Type B pancreatic cell (in vitro differentiated cells): ENCODE data around the gene STAG1. TPM values are rescaled to one million over a fixed set of nuclear protein-coding genes. Genes with fewer than 3 reads are reported as not detected.
A peak's percentile ranks its signal among the peaks of the same experiment; 100 is the strongest.

Experiments
- DNase-seq: peaks from one replicate; pipeline ENCODE4 v3.0.0; 2021; ENCODE audit warnings: mixed read lengths; ENCODE audit not compliant: unreplicated experiment; ENCODE audit errors: extremely low spot score
- H3K27ac Mint-ChIP-seq: 2 replicates; pipeline ENCODE4 v1.8.0; 2021; ENCODE audit warnings: mild to moderate bottlenecking, mixed read lengths
- H3K27me3 Mint-ChIP-seq: 2 replicates; pipeline ENCODE4 v1.8.0; 2021; ENCODE audit warnings: mixed read lengths
- H3K36me3 Mint-ChIP-seq: 2 replicates; pipeline ENCODE4 v1.8.0; 2021; ENCODE audit warnings: mixed read lengths
- H3K4me1 Mint-ChIP-seq: one replicate; pipeline ENCODE4 v1.8.0; 2021; ENCODE audit warnings: mixed read lengths; ENCODE audit not compliant: unreplicated experiment
- H3K4me3 Mint-ChIP-seq: 2 replicates; pipeline ENCODE4 v1.8.0; 2021; ENCODE audit warnings: mild to moderate bottlenecking, mixed read lengths
- H3K9me3 Mint-ChIP-seq: 2 replicates; pipeline ENCODE4 v1.8.0; 2021; ENCODE audit warnings: mixed read lengths
- total RNA-seq: library from RNA; stranded (reverse); gene quantifications from 2 replicates; pipeline ENCODE4 v1.2.1, GENCODE V29; 2021; ENCODE audit warnings: low replicate concordance
- TF ChIP-seq, protein P1 (sequence below): fragments of 200-600 bp; sonication (generic); conservative IDR thresholded peaks from 2 replicates; pipeline ENCODE4 v1.5.0; 2021; ENCODE audit warnings: antibody characterized with exemption, mild to moderate bottlenecking

STAG1 gene
- total RNA-seq, 1 donor from 2014 or later: 45.5 TPM

GRCh38 chr3:136595913-136596697, 156.1 kb downstream of the STAG1 start:
- no peak for DNase-seq
- peaks cover 27% of the 10 kb centered on the region for H3K36me3 Mint-ChIP-seq

GRCh38 chr3:136586580-136586979, 165.6 kb downstream of the STAG1 start:
- TF ChIP-seq, protein P1, sequence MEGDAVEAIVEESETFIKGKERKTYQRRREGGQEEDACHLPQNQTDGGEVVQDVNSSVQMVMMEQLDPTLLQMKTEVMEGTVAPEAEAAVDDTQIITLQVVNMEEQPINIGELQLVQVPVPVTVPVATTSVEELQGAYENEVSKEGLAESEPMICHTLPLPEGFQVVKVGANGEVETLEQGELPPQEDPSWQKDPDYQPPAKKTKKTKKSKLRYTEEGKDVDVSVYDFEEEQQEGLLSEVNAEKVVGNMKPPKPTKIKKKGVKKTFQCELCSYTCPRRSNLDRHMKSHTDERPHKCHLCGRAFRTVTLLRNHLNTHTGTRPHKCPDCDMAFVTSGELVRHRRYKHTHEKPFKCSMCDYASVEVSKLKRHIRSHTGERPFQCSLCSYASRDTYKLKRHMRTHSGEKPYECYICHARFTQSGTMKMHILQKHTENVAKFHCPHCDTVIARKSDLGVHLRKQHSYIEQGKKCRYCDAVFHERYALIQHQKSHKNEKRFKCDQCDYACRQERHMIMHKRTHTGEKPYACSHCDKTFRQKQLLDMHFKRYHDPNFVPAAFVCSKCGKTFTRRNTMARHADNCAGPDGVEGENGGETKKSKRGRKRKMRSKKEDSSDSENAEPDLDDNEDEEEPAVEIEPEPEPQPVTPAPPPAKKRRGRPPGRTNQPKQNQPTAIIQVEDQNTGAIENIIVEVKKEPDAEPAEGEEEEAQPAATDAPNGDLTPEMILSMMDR: no peak
- no peak overlapping the region for H3K27ac Mint-ChIP-seq
- no peak for DNase-seq
- H3K36me3 Mint-ChIP-seq: peaks cover 9% of the 10 kb centered on the region
- no peak overlapping the region for H3K4me3 Mint-ChIP-seq
- no peaks in the 10 kb centered on the region for H3K27me3 Mint-ChIP-seq
- H3K4me1 Mint-ChIP-seq: no peaks in the 10 kb centered on the region
- no peaks in the 10 kb centered on the region for H3K9me3 Mint-ChIP-seq

More at GRCh38 chr3:136595913-136596697, 156.1 kb downstream of the STAG1 start:
- H3K27ac Mint-ChIP-seq: no peak overlapping the region
- peaks cover 10% of the 10 kb centered on the region for H3K4me1 Mint-ChIP-seq
- no peaks in the 10 kb centered on the region for H3K9me3 Mint-ChIP-seq
- no peak overlapping the region for H3K4me3 Mint-ChIP-seq
- H3K27me3 Mint-ChIP-seq: no peaks in the 10 kb centered on the region
- TF ChIP-seq, protein P1: no peak

GRCh38 chr3:136584728-136585127, 167.4 kb downstream of the STAG1 start:
- H3K4me1 Mint-ChIP-seq: no peaks in the 10 kb centered on the region
- no peak for DNase-seq
- H3K4me3 Mint-ChIP-seq: no peak overlapping the region
- H3K9me3 Mint-ChIP-seq: no peaks in the 10 kb centered on the region
- TF ChIP-seq, protein P1: no peak
- H3K27me3 Mint-ChIP-seq: no peaks in the 10 kb centered on the region
- no peak overlapping the region for H3K27ac Mint-ChIP-seq
- peaks cover 9% of the 10 kb centered on the region for H3K36me3 Mint-ChIP-seq

DNA sequence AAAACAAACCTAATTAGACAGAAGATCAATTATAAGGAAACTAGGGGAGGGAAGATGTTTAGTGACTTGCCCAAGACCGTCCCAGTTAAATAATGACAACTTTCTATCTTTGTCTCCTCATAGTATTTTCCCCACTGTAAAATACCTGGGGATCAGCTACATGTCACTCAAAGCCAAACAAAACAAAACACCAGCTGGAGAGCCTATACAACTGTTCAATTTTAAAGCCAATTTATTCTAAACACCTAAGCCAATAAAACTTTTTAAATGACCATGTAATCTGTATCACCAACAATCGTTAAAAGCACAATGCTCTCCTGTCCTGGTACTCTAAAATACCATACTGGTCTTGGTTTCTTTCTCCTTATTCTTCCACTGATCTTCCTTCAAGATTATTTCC, 168.4 kb downstream of the STAG1 start:
- H3K27ac Mint-ChIP-seq: no peak overlapping the region
- no peaks in the 10 kb centered on the region for H3K27me3 Mint-ChIP-seq
- no peak overlapping the region for H3K4me3 Mint-ChIP-seq
- no peaks in the 10 kb centered on the region for H3K9me3 Mint-ChIP-seq
- no peak for DNase-seq
- no peaks in the 10 kb centered on the region for H3K4me1 Mint-ChIP-seq
- TF ChIP-seq, protein P1: no peak
- H3K36me3 Mint-ChIP-seq: peaks cover 9% of the 10 kb centered on the region

GRCh38 chr3:136577791-136578190, 174.4 kb downstream of the STAG1 start:
- peak overlapping the region; percentile 46 for H3K27ac Mint-ChIP-seq
- no peak overlapping the region for H3K4me3 Mint-ChIP-seq
- H3K27me3 Mint-ChIP-seq: no peaks in the 10 kb centered on the region
- peaks cover 6% of the 10 kb centered on the region for H3K4me1 Mint-ChIP-seq
- TF ChIP-seq, protein P1: no peak
- H3K36me3 Mint-ChIP-seq: peaks cover 14% of the 10 kb centered on the region
- H3K9me3 Mint-ChIP-seq: no peaks in the 10 kb centered on the region
- DNase-seq: no peak
